Astrocyte of the spinal cord (primary cell): Measurements from ENCODE around the gene R3HDM2.
"Not testable (repeated sequence)": the region's sequence is repeated elsewhere in the genome, so short reads cannot be mapped to it uniquely, and the experiment has no call there.

ENCODE experiments used
- DNase-seq: peaks from one replicate; pipeline ENCODE4 v3.0.0; 2011; ENCODE audit warnings: low read depth, low spot score
- H3K4me3 ChIP-seq: 2 replicates; pipeline ENCODE4 v1.5.1; 2011; ENCODE audit warnings: low read depth, mild to moderate bottlenecking, low read length, moderate library complexity
- in situ Hi-C: cut with HindIII; loops from 2 replicates; pipeline ENCODE4 v1.10.0; 2017; ENCODE audit warnings: low sequenced_read_pairs
- TF ChIP-seq, protein P1 (sequence below): IDR thresholded peaks from 2 replicates; pipeline ENCODE4 v1.5.1; 2012; ENCODE audit warnings: low read depth, mild to moderate bottlenecking, low read length, inconsistent platforms

Gene R3HDM2

DNA sequence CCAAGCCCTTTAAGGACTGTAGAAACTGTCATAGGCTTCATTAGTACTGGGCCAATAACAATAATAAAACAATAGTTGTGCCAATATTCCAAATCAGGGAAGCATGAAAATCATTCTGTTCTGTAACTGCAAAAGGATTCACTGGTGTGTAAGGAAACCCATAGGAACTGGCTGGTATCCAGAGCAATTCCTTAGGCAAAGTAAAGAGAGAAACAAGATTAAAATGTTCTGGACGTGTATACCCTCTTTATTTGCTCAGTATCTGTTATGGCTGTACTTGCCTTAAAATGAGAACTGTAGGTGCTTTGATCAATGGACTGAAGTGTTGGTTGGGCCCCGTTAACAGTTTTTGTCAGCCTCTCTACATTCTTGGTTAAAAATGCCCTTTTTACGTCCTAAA, 107.4 kb downstream of the R3HDM2 start:
- TF ChIP-seq, protein P1, sequence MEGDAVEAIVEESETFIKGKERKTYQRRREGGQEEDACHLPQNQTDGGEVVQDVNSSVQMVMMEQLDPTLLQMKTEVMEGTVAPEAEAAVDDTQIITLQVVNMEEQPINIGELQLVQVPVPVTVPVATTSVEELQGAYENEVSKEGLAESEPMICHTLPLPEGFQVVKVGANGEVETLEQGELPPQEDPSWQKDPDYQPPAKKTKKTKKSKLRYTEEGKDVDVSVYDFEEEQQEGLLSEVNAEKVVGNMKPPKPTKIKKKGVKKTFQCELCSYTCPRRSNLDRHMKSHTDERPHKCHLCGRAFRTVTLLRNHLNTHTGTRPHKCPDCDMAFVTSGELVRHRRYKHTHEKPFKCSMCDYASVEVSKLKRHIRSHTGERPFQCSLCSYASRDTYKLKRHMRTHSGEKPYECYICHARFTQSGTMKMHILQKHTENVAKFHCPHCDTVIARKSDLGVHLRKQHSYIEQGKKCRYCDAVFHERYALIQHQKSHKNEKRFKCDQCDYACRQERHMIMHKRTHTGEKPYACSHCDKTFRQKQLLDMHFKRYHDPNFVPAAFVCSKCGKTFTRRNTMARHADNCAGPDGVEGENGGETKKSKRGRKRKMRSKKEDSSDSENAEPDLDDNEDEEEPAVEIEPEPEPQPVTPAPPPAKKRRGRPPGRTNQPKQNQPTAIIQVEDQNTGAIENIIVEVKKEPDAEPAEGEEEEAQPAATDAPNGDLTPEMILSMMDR, result no peak
- no peak overlapping the region for H3K4me3 ChIP-seq
- in situ Hi-C loops, result no loop called here
- DNase-seq, result no peak

DNA sequence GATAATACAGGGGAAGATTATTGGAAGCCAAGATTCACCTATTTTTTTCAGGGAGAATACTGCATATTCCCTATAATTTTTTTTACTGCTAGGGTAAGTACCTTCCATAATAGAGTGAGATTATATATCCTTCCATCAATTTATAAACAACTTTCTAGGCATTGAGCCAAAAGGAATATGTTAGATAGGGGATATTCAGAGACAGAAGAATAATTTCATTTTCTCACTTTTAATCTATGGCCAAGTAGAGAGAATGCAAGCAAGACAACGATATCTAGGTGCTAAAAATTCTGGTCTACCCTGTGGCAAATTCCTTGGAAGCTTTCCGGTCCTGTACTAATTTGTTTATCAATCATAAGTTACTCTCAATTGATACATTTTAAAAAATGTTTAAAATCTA, 110.2 kb downstream of the R3HDM2 start:
- TF ChIP-seq, protein P1, result no peak
- H3K4me3 ChIP-seq, result no peak overlapping the region
- DNase-seq, result no peak
- in situ Hi-C loops, result no loop called here

DNA sequence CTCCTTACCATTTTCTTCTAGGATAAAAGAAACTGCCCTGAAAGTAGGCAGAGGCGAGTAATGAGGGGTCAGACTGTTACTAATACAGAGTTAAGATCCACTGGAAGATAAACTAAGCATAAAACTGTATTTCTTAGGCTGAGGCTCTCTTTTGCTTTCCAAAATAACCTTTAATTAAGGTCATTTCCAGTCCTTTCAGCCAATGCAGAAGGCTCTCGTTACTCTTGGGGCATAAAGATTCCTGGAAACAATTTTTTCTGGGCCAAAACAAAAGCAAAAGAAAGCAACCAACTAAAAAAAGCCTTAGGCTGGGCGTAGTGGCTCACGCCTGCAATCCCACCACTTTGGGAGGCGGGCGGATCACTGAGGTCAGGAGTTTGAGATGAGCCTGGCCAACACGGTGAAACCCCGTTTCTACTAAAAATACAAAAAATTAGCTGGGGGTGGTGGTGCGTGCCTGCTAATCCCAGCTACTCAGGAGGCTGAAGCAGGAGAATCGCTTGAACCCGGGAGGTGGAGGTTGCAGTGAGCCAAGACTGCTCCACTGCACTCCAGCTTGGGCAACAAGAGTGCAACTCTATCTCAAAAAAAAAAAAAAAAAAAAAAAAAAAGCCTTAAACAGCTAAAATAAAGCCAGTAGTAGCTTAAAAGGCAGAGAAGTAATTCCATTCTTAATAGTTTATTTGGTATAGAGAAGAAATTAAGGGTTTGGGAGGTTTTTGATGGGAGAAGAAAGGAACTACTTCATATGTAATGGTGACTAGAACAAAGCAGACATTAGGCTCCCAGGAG, 111.0 kb downstream of the R3HDM2 start:
- H3K4me3 ChIP-seq, result no peak overlapping the region
- no peak for DNase-seq
- TF ChIP-seq, protein P1, result no peak
- in situ Hi-C loops, result no loop called here

DNA sequence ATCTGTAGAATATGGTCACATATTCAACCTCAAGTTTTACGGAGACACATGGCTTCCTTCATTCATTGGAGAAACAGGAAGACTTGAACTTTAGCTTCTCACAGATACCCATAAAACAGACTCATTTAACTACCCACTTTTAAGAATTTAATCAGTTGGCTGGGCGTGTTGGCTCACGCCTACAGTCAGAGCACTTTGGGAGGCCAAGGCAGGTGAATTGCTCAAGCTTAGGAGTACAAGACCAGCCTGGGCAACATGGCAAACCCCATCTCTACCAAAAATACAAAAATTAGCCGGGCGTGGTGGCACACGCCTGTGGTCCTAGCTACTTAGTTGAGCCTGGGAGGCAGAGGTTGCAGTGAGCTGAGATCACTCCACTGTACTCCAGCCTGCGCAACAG, 115.2 kb downstream of the R3HDM2 start:
- DNase-seq, result no peak
- in situ Hi-C loops, result no loop called here
- H3K4me3 ChIP-seq, result no peak overlapping the region
- TF ChIP-seq, protein P1, result no peak

DNA sequence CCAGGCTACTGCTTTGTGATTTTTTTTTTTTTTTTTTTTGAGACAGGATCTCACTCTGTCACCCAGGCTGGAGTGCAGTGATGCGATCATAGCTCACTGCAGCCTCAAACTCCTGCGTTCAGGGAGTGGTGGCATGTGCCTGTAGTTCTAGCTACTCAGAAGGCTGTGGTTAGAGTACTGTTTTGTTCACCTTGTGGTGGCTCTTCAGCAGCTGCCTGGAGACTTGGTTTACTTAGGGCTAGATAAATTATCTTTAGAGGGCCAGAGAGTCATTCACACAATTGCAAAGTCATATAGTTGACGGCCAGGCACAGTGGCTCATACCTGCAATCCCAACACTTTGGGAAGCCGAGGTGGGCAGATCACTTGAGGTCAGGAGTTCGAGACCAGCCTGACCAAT, 118.6 kb downstream of the R3HDM2 start:
- in situ Hi-C loops, H3K4me3 ChIP-seq, DNase-seq: not testable (repeated sequence)

DNA sequence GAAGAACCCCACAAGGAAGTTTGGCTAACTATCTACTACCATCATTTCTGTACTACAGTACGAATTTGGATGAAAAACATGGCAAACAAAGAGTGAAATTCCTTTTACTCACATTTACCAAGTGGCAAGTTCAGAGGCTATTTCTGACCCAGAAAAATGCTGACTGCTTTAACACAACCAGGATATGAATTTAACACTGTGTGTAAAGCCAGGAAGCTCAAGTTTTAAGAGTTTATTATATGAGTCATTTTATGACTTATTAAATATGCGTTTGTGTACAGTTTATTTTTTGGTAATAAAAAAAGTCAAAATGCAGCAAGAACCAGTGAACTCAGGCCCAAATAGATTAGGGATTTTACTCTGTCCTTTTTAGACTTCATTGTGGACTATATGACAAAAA, 121.4 kb downstream of the R3HDM2 start:
- DNase-seq, result peak; percentile 16
- TF ChIP-seq, protein P1, result no peak
- H3K4me3 ChIP-seq, result no peak overlapping the region
- in situ Hi-C loops, result no loop called here

DNA sequence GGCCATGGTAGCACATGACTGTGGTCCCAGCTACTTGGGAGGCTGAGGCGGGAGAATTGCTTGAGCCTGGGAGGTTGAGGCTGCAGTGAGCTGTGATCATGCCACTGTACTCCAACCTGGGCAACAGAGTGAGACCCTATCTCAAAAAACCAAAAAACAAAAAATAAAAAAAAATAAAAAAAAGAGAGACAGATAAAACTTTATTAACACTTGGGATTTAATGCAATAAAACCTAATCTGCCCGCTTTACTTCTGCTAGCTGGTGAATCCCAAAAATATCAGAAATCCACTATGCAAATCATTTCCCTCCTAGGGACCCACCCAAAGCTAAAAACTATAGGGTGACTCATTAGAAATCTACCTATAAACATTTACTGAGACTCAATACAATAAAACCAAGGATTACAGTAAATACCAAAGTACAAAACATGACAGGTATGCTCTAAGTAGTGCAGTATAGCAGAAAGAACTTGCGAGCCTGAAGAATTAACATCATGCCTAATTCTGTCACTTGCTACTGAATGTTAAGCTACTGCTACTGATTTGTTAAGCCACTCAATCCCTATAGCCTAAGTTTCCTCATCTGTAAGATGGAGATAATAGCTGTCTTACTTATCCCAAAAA, 129.8 kb downstream of the R3HDM2 start:
- TF ChIP-seq, protein P1, result no peak
- in situ Hi-C loops, result no loop called here
- no peak overlapping the region for H3K4me3 ChIP-seq
- no peak for DNase-seq
